ENCODE measurements around the gene IL37.

IL37 gene

GRCh38 chr2:112960230-112960825 is 49.4 kb downstream of the IL37 start:
- Histone ChIP-seq H3K4me1 (ENCODE audit: control extremely low read depth in 1 of 4, control insufficient read depth in 4 of 4, insufficient read depth in 4 of 4, low read length in 3 of 4) (peaks cover 0 to 3% (median 0%) of the 10 kb centered on the region in 4 experiments), H3K27me3 (replicated peaks in 2 of 5; ENCODE audit: control insufficient read depth in 4 of 5, insufficient read depth in 5 of 5, low read length in 4 of 5) (no peaks in the 10 kb centered on the region), H3K4me3 (ENCODE audit: control insufficient read depth in 1 of 7, extremely low read depth in 1 of 7, insufficient read depth in 4 of 7, low read depth in 2 of 7, low read length in 6 of 7) (no peak overlapping the region), H3K36me3 (ENCODE audit: control insufficient read depth in 4 of 4, insufficient read depth in 4 of 4, low read length in 3 of 4) (no peaks in the 10 kb centered on the region), H3K9me3 (ENCODE audit: control extremely low read depth in 1 of 5, control insufficient read depth in 4 of 5, insufficient read depth in 2 of 5, low read depth in 1 of 5, low read length in 4 of 5) (no peaks in the 10 kb centered on the region), H3K27ac (ENCODE audit: insufficient read depth in 1 of 2, low read depth in 1 of 2, low read length in 2 of 2, poor library complexity in 1 of 2, severe bottlenecking in 2 of 2) (no peak overlapping the region)
- CTCF ChIA-PET = interaction anchor here (0.9 to 3.1 kb wide), 5 partner anchors 11 to 236 kb away, joined by 3 to 10 read pairs (median 4); no protein-coding TSS in a partner anchor
- DNase-seq = no peak
- POLR2A ChIA-PET = no interaction called here
- no CpG with 5 or more reads among the region's 2 CpGs for WGBS (ENCODE audit: insufficient coverage)

- Histone ChIP-seq H3K9me3 (ENCODE audit: control extremely low read depth in 1 of 5, control insufficient read depth in 4 of 5, insufficient read depth in 2 of 5, low read depth in 1 of 5, low read length in 4 of 5) (no peaks in the 10 kb centered on the region), H3K4me3 (ENCODE audit: control insufficient read depth in 1 of 7, extremely low read depth in 1 of 7, insufficient read depth in 4 of 7, low read depth in 2 of 7, low read length in 6 of 7) (no peak overlapping the region), H3K27me3 (replicated peaks in 2 of 5; ENCODE audit: control insufficient read depth in 4 of 5, insufficient read depth in 5 of 5, low read length in 4 of 5) (no peaks in the 10 kb centered on the region), H3K27ac (ENCODE audit: insufficient read depth in 1 of 2, low read depth in 1 of 2, low read length in 2 of 2, poor library complexity in 1 of 2, severe bottlenecking in 2 of 2) (no peak overlapping the region), H3K4me1 (ENCODE audit: control extremely low read depth in 1 of 4, control insufficient read depth in 4 of 4, insufficient read depth in 4 of 4, low read length in 3 of 4) (peaks cover 0 to 3% (median 0%) of the 10 kb centered on the region in 4 experiments), H3K36me3 (ENCODE audit: control insufficient read depth in 4 of 4, insufficient read depth in 4 of 4, low read length in 3 of 4) (no peaks in the 10 kb centered on the region)
- POLR2A ChIA-PET = no interaction called here
- DNase-seq = no peak
- WGBS (ENCODE audit: insufficient coverage) = 100% methylated on average over 1 of the region's 3 CpGs
- CTCF ChIA-PET = interaction anchor here (0.6 to 3.1 kb wide), 4 partner anchors 10 to 213 kb away, joined by 3 to 10 read pairs (median 4); no protein-coding TSS in a partner anchor
These were observed 51.6 kb downstream of the IL37 start for GRCh38 chr2:112962308-112963175.

- H3K4me1 ChIP-seq (ENCODE audit: control extremely low read depth in 1 of 4, control insufficient read depth in 4 of 4, insufficient read depth in 4 of 4, low read length in 3 of 4) = peaks cover 0 to 2% (median 0%) of the 10 kb centered on the region in 4 experiments
- H3K36me3 ChIP-seq (ENCODE audit: control insufficient read depth in 4 of 4, insufficient read depth in 4 of 4, low read length in 3 of 4) = no peaks in the 10 kb centered on the region
- H3K9me3 ChIP-seq (ENCODE audit: control extremely low read depth in 1 of 5, control insufficient read depth in 4 of 5, insufficient read depth in 2 of 5, low read depth in 1 of 5, low read length in 4 of 5) = no peaks in the 10 kb centered on the region
- no CpG with 5 or more reads among the region's 2 CpGs for WGBS (ENCODE audit: insufficient coverage)
- no peak overlapping the region for H3K27ac ChIP-seq (ENCODE audit: insufficient read depth in 1 of 2, low read depth in 1 of 2, low read length in 2 of 2, poor library complexity in 1 of 2, severe bottlenecking in 2 of 2)
- POLR2A ChIA-PET = no interaction called here
- DNase-seq = no peak
- peaks cover 0 to 2% (median 0%) of the 10 kb centered on the region in 5 experiments for H3K27me3 ChIP-seq (replicated peaks in 2 of 5; ENCODE audit: control insufficient read depth in 4 of 5, insufficient read depth in 5 of 5, low read length in 4 of 5)
- no peak overlapping the region for H3K4me3 ChIP-seq (ENCODE audit: control insufficient read depth in 1 of 7, extremely low read depth in 1 of 7, insufficient read depth in 4 of 7, low read depth in 2 of 7, low read length in 6 of 7)
- CTCF ChIA-PET = interaction anchor here (1.5 kb wide), 1 partner anchor 26 kb away, joined by 4 read pairs; no protein-coding TSS in a partner anchor
These were observed 56.1 kb downstream of the IL37 start for GRCh38 chr2:112967023-112967422.
